OCI-M2 (cell line): ENCODE measurements around the gene RNLS.

Source experiments
- DNase-seq: peaks from one replicate; lab custom pipeline; 2025; ENCODE audit not compliant: unreplicated experiment; lab: John Stamatoyannopoulos, UW

The RNLS gene

DNA sequence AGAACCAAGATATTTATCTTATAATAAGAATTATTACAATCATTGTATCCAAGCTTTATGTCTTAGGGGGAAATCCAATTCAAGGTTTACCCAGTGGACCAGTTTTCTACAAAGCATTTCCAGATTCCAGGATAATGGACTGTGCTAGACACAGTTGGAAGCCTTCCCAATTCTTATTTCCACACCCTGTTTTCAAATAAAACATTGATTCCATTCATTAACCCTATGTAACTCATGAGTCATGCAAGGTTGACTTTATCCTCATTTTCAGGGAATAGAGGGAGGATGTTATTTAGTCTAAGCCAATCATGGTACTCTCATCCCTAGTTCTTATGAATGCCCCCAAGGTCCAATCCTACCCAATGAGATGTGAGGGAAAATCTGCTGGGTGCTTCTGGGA lies 145.7 kb downstream of the RNLS start:
- no peak for DNase-seq

GRCh38 chr10:88433565-88434186 lies 149.4 kb downstream of the RNLS start:
- no peak for DNase-seq

- no peak for DNase-seq
Observed at GRCh38 chr10:88431103-88431502, 152.0 kb downstream of the RNLS start.

- DNase-seq = no peak
Observed at GRCh38 chr10:88428976-88429375, 154.1 kb downstream of the RNLS start.

- no peak for DNase-seq
Observed at GRCh38 chr10:88428442-88428841, 154.7 kb downstream of the RNLS start.

DNA sequence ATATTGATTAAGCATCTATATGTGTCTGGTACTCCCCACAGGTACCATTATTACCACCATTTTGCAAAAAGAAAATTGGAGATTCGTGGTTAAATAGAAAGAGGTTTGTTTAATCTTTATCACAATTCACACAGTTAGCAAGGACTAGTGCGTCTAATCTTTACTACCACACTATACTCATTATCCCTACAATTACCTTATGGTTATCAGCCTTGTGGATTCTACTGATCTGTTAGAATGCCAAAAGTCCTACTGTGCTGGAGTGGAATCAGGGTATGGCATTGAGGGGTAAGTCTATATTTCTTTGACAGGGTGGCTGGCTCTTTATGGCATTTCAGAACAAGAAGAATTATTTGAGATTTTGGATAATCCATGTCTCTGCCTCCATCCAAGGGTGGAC lies 156.1 kb downstream of the RNLS start:
- no peak for DNase-seq

GRCh38 chr10:88424881-88425280 lies 158.2 kb downstream of the RNLS start:
- no peak for DNase-seq

DNA sequence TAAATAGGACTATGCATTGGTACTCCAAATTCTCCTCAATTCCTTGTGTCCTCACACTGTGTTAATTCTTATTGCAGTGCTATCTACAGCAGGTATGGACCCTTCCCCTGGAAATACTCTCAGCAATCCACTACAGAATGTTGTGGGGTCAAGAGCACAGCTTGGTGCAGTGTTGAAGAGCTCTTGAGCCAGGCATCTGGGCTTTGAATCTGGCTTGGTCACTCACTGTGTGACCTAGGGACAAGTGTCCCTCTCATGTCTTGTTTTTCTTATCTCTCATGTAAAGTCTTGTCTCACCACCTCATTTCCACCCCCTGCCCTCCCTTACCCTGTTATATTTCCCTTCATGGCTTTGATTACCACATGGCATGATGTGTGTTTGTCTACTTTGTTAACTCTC lies 159.4 kb downstream of the RNLS start:
- DNase-seq = no peak

DNA sequence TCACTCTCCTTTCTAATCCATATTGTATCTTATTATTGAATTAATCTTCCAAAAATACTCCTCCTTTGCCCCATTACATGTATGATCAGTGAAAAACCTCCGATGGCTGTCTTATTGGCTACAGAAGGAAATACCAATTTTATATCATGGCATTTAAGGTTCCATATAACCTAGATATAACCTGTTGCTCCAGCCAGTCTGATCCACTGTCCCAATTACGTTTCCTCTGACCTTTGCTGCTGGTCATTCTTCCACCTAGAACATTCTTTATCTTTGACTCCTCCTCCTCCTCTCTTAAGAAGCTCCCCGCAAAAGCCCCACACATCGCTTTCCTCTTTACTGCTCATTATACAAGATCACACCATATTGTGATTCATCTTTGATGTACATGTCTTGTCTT lies 161.5 kb downstream of the RNLS start:
- no peak for DNase-seq

DNA sequence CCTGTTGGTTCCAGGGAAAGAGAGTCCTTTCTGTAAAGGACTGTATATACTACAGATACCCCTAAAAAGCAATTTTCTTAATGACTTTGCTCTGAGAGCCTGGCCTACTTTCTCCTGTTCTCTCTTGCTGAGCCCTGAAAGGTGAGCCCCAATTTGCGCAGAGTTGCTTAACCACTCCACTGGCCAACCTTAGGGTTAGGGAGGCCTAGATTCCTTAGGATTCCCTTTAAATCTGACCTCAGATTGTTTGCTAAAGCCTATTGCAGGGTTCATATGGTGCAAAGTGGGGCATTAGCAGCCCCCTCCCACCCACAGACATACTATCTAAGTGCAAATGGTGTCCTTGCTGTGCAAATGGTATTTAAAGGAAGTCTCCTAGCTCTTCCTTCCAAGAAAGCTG lies 164.2 kb downstream of the RNLS start:
- no peak for DNase-seq

DNA sequence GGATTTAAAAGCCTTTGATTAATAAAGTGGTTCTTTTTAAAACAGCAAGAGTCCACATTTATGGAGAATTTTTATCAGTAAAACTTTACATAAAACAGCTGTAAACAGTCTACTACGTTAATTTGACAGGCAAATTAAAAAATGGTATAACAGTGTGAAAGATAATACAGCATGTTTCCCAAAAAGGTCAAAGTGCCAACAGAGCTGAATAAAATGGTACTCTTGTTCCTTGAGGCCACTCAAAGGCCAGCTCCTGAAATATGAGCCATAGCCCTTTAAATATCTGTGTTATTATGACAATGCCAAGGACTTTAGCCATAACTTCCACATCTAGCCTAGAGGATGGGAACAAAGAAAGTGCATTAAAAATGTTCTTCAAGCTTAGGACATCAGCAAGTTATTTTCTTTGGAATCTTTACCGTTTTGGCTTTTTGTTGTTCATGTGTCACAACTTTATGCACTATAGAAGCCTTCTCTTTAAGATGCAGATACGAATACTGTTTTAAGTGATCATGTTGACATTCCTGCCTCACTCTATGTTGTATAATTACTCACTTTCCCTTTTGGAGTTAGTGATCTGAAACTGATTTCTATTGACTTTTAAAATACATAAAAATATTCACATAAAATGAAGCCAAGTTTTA lies 165.6 kb downstream of the RNLS start:
- DNase-seq = no peak

DNA sequence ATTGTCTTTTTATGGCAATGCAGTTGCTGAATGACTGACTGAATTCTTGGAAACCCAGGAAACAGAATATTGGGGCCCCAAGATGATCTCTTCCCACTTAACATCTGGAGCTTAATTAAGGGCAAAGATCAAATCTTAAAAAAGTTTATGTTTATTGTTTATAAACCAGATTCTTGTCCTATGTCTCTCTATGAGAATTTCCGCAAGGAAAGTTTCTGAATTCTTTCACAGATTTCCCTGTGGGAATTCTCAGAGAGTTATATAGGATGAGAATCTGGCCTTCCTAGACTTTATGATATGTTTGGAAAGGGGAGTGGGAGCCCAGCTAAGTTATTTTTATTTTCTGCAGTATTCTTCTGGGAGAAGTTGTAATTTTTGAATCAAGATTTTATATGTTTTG lies 166.3 kb downstream of the RNLS start:
- no peak for DNase-seq

DNA sequence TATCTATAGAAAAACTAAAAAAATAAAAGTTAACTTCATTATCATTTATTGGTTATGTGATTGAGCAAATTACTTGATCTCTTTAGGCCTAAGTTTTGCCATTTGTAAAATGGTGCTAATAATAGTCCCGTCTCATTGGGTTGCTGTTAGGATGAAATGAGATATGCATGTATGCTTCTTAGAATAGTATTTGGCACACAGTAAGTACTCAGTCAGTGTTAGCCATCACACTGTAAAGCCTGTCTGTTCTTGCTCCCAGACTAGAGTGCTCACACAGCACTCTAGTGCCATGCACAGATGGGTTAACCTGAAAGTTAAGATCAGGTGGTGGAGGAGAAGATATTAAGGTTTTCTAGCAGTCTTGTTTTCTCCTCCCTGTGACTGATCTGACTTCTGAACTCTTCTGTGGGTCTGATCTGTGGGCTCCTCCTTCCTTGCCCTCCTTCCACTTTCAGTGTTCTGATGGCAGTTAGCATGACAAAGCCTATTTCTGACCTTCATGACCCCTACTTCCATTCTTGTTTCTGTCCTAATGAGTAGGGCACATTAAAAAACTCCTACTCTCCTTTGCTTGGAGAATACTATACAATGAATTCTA lies 167.5 kb downstream of the RNLS start:
- DNase-seq = no peak

DNA sequence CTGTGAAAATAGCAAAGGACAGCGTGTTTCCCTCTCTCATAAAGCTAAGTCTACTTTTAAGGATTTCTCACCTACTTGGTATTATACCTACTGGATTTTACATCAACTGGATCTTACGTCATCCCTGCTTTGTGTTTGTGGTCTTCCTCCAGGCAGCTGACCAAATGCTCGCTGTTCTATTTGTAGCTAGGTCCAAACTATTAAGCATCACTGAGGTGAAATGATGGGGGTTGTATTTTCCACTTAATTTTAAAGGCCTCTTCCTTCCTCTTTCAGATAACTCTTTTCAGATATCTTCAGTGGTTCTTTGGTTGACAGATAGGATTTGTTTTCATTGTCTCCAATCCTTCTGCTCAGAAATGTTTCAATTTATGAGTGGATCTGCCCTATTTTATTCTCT lies 169.7 kb downstream of the RNLS start:
- DNase-seq = no peak

DNA sequence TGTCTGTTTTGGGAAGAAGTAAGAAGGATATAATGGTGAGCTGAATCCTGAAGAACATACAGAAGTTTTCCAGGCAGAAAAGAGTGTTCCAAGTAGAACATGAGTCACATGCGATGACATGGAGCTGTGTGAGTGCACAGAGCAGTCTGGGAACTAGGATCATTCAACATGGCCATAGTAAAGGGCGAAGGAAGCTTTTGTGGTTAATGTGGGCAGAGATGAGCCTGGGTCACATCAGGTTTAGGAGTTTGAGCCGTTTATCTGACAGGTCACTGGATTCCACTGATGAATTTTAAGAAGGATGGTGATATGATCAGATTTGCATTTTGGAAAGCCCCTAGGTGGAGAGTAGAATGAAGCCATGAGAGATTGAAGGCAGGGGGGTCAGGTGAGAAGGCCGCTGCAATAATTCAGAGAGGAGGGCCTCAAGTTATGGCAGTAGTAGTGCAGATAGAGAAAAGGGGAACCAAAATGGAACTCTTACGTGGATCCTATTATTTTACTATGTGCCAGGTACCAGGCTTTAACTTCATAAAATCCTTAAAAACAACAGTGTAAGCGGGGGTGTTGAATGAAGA lies 171.3 kb downstream of the RNLS start:
- no peak for DNase-seq

DNA sequence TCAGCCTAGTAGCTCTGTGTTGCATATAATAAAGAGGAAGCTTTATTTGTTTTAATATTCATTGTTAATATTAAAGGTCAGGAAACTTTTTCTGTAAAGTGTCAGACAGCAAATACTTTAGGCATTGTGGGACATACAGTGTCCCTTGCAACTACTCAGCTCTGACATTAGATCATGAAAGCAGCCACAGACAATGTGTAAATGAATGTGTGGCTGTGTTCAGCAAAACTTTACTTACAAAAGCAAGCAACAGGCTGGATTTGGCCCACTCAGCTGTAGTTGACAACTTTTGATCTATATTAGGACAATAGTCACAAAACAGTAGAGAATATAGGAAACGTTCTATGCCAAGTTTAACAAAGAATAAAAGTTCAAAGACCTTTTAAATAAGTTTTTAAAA lies 173.3 kb downstream of the RNLS start:
- no peak for DNase-seq

GRCh38 chr10:88409236-88409635 lies 173.9 kb downstream of the RNLS start:
- no peak for DNase-seq

DNA sequence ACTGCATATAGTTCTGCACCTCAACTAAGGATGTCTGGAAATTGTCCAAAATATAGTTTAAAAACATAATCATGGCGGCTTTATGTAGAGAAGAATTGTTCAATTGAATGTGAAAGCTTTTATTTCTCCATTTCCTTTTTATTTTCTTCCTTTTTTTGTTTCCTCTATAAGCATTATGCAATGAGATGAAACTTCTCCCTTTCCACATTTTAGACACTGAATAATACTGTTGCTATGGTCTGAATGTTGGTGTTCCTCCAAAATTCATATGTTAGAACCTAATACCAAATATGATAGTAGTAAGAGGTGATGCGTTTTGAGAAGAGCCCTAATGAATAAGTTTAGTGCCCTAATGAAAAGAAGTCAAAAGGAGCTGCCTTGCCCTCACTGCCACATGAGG lies 175.0 kb downstream of the RNLS start:
- no peak for DNase-seq

DNA sequence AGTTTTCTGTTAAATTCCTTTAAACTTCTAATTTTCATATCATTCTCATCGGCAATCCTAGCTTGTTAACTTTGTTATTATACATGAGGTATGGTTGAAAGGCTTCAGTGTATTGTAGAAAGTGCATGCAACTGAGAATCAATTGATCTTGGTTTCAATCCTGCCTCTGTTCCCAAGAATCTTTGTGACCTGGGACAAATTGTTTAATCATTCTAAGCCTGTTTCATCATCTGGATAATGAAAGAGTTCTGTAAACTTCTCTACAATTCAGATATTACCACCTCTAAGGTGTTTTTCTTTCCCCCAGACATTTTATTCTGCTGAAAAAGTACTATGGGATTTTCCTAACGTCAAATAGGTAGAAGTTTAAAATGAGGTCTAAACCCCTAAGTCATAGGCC lies 179.0 kb downstream of the RNLS start:
- DNase-seq = no peak

DNA sequence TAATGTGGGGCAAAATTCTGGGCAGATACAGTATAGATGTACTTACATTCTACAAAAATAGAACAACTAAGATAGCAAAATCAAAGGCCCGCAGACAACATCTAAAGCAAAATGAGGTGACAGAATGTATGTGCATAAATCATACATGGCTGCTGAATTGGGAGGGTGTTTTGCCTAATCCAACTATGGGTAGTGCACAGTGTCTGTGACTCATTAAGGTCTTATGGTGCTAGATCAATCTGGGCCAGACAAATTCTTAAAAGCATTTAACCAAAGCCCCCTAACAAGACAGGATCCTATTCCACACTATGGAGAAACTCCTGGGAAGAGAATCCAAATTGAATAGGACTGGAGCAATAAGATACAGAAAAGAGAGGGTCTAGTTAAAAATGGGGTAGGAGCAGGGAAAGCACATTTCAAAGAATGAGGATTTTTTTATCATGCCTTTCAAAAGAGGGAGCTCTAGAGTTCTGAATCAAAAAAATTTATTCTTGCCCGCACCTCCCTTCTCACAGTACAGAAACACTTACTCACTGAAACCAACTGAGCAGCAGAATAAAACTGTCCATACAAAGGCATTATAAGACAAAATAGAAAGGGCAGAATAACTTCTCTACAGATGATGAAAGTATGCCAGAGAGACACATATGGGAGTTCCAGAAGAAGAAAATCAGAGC lies 181.3 kb downstream of the RNLS start:
- no peak for DNase-seq

DNA sequence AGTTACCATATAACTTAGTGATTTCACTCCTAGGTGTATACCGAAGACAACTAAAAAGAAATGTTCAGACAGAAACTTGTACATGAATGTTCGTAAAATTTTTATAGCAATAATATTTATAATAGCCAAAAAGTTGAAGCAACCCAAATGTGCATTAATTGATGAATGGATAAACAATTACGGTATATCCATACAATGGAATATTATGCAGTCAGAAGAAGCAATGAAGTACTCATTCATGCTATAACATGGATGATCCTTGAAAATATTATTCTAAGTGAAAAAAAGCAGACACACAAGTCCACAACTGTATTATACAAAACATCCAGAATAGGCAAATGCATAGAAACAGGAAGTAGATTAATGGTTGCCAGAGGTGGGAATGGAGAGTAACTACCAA lies 183.9 kb downstream of the RNLS start:
- no peak for DNase-seq

DNA sequence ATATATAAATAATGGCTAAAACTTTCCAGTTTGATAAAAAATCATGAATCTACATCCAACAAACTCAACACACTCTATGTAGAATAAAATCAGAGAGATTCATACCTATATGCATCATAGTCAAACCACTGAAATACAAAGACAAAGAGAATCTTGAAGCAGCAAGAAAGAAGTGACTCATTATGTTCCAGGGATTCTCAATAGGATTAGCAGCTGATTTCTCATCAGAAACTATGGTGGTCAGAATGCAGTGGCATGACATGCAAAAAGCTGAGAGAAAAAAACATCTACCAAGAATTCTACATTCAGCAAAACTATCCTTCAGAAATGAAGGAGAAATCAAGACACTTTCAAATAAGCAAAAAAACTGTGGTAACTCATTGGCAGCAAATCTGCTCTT lies 187.4 kb downstream of the RNLS start:
- DNase-seq = no peak
